Measurements from ENCODE around the gene CYP1A2. TPM values are rescaled to one million over a fixed set of nuclear protein-coding genes. Genes with fewer than 3 reads are reported as not detected.
"Not testable (repeated sequence)": the region's sequence is repeated elsewhere in the genome, so short reads cannot be mapped to it uniquely, and the experiment has no call there.

Gene CYP1A2
- polyA plus RNA-seq, 1 donor, result not detected

DNA sequence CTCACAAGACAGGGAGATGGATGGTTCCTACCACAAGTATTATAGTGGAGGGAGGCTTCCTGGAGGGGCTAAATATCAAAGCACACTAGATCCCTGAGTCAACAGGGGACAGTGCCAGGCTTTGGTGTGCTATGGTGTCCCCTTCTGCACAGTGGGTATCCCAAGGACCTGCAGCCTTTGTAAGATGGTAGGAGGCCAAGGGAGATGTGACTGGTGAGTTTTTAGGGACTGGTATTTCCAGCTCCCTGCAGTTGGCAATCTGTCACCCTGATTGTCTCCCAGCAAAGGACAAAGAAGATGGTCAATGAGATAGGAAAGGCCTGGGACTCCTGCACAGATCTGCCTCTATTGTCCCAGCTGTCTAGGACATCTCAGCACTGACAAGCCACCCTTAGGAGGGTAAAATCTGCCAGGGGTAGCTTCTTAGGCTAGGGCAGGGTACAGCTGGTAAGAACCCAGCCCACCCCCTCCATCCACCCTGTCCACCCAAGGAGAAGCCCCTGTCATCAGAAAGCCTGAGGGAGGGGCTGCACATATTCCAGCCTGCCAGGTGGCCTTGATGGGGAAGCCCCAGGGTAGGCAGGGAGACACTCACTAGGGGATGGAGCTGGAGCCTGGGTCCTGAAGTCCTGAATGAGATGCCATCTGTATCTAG is 23.9 kb upstream of the CYP1A2 start:
- Histone ChIP-seq H3K27me3 (ENCODE audit: control insufficient read depth, insufficient read depth, low read length) (peaks cover 51% of the 10 kb centered on the region), H3K4me1 (ENCODE audit: control insufficient read depth, insufficient read depth, low read length) (peaks cover 8% of the 10 kb centered on the region), H3K36me3 (ENCODE audit: control insufficient read depth, insufficient read depth, low read length) (no peaks in the 10 kb centered on the region), H3K27ac (ENCODE audit: low read length) (no peak overlapping the region), H3K4me3 (ENCODE audit: low read length) (no peak overlapping the region), H3K9me3 (ENCODE audit: control insufficient read depth, low read depth, low read length) (no peaks in the 10 kb centered on the region)
- no peak for DNase-seq

DNA sequence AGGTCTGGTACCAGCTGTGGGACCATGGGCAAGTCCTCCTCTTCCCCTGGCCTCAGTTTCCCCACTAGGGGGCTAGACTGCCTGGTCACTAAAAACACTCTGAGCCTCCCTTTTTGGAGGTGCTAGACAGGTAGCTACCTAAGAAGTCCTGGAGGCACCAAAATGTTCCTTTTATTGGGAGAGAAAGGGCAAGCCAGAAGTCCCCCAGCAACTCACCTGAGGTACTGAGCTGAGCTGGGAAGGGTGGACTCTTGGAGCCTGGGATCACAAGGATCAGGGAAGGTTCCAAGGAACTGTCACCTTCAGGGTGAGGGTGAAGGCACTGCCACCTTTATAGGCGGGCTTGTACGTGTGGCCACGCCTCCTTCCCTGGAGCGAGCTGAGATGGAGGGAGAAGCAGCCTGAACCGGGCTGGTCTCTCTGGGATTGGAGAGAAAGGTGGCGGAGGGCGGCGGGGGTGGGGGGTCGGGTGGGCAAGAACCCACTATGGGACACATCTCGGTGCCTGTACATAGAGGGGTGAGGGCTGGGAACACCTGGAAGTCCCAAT is 23.3 kb upstream of the CYP1A2 start, which contains the start of gene CYP1A1:
CYP1A1 (minus strand) TSS at position 304 of the 550 bp plus-strand sequence. CDS start 2,431 bp downstream, outside the sequence.
- Histone ChIP-seq H3K27me3 (ENCODE audit: control insufficient read depth, insufficient read depth, low read length) (peaks cover 51% of the 10 kb centered on the region), H3K4me3 (ENCODE audit: low read length) (peak within 1 kb of the TSS; percentile 57), H3K9me3 (ENCODE audit: control insufficient read depth, low read depth, low read length) (no peaks in the 10 kb centered on the region), H3K4me1 (ENCODE audit: control insufficient read depth, insufficient read depth, low read length) (peaks cover 13% of the 10 kb centered on the region), H3K27ac (ENCODE audit: low read length) (no peak within 1 kb of the TSS), H3K36me3 (ENCODE audit: control insufficient read depth, insufficient read depth, low read length) (no peaks in the 10 kb centered on the region)
- DNase-seq, result peak; percentile 26 to 42
- no CpG with 5 or more reads among the region's 10 CpGs for WGBS (ENCODE audit: insufficient coverage, low lambda C conversion rate)

DNA sequence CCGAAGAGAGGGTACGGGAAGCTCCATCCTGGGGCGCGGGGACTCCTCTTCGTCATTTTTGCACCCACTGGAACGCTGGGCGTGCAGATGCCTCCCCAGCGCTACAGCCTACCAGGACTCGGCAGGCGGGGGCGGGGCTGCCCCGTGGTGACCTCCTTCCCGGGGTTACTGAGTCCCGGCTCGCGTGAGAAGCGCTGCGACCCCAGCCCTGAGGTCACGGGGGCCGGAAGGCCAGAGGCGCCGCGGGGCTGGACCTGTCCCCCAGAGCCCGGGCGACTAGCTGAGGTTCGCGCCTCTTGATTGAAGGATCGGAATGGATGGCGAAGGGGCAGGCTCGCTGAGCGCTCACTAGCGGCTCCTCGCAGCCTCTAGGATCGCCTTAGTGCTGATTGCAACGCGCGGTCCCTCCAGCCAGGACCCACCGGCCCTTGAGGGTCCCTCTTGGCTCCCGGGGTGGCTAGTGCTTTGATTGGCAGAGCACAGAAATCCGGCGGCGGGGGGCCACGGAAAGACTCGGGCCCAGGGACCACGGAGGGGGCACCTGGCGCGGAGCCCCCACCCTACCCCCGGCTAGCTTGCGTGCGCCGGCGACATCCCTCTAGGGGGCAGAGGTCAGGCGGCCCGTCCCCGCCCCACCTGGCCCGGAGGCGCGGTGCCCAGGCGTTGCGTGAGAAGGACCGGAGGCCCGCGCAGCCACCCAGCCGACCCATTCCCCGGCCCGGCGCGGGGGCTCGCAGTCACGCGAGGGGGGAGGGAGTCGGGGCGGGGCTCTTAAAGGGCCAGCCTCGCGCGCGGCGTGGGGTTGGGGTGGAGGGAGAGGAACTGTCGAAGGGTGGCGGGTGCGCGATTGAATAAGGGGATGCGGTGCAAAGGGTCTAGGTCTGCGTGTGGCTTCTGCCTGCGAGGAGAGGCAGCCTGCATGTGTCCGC is 22.5 kb upstream of the CYP1A2 start:
- no CpG with 5 or more reads among the region's 86 CpGs for WGBS (ENCODE audit: insufficient coverage, low lambda C conversion rate)
- H3K9me3 ChIP-seq (ENCODE audit: control insufficient read depth, low read depth, low read length), result no peaks in the 10 kb centered on the region
- no peak overlapping the region for H3K27ac ChIP-seq (ENCODE audit: low read length)
- peaks cover 51% of the 10 kb centered on the region for H3K27me3 ChIP-seq (ENCODE audit: control insufficient read depth, insufficient read depth, low read length)
- H3K36me3 ChIP-seq (ENCODE audit: control insufficient read depth, insufficient read depth, low read length), result no peaks in the 10 kb centered on the region
- DNase-seq, result peak in 1 of 2 donors; percentile 52
- peak overlapping the region; percentile 57 for H3K4me3 ChIP-seq (ENCODE audit: low read length)
- peaks cover 18% of the 10 kb centered on the region for H3K4me1 ChIP-seq (ENCODE audit: control insufficient read depth, insufficient read depth, low read length)

DNA sequence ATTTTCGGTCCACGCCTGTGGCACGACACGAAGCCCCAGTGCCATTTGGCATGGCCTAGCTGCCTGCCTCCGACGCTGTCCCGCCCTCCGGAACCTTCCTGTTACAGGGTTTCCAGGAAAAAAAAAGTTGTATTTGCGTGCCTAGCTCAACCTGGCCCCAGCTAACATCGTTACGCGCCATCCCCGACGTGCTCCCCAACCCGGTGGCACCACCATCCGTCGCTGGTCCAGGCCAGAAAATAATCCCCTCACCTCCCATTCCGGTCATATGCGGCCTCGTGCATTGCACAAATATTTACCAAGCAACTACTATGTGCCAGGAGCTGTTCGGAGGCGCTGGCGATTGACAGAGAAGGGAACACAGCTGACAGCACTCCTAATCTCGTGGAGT is 21.9 kb upstream of the CYP1A2 start:
- Histone ChIP-seq H3K27me3 (ENCODE audit: control insufficient read depth, insufficient read depth, low read length) (peaks cover 48% of the 10 kb centered on the region), H3K9me3 (ENCODE audit: control insufficient read depth, low read depth, low read length) (no peaks in the 10 kb centered on the region), H3K36me3 (ENCODE audit: control insufficient read depth, insufficient read depth, low read length) (no peaks in the 10 kb centered on the region), H3K4me1 (ENCODE audit: control insufficient read depth, insufficient read depth, low read length) (peaks cover 23% of the 10 kb centered on the region), H3K27ac (ENCODE audit: low read length) (no peak overlapping the region), H3K4me3 (ENCODE audit: low read length) (peak overlapping the region; percentile 57)
- 80% methylated on average over 1 of the region's 24 CpGs for WGBS (ENCODE audit: insufficient coverage, low lambda C conversion rate)
- peak in 1 of 2 donors; percentile 18 for DNase-seq

DNA sequence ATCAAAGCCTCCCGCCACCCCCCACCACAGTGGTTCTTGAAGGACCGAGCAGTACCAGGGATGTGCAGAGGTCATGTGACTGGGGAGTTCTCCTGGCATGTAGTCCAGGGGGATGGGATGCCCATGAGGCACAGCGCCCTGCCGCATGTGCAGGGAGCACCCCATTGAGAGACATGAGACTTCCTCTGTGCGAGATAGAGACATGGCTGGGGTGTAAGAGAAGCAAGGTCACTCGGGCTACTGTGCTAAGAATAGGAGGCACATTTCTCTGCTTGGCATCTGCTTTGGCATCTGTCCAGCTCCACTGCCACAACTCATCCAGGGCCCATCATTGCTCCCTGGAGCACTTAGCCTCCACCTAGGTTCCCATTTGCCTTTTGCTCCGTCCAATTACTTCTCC is 20.9 kb upstream of the CYP1A2 start:
- no peaks in the 10 kb centered on the region for H3K36me3 ChIP-seq (ENCODE audit: control insufficient read depth, insufficient read depth, low read length)
- no peak overlapping the region for H3K4me3 ChIP-seq (ENCODE audit: low read length)
- no peaks in the 10 kb centered on the region for H3K9me3 ChIP-seq (ENCODE audit: control insufficient read depth, low read depth, low read length)
- peaks cover 47% of the 10 kb centered on the region for H3K27me3 ChIP-seq (ENCODE audit: control insufficient read depth, insufficient read depth, low read length)
- no peak for DNase-seq
- H3K4me1 ChIP-seq (ENCODE audit: control insufficient read depth, insufficient read depth, low read length), result peaks cover 23% of the 10 kb centered on the region
- no peak overlapping the region for H3K27ac ChIP-seq (ENCODE audit: low read length)
- WGBS (ENCODE audit: insufficient coverage, low lambda C conversion rate), result 90% methylated on average over 2 of the region's 7 CpGs

DNA sequence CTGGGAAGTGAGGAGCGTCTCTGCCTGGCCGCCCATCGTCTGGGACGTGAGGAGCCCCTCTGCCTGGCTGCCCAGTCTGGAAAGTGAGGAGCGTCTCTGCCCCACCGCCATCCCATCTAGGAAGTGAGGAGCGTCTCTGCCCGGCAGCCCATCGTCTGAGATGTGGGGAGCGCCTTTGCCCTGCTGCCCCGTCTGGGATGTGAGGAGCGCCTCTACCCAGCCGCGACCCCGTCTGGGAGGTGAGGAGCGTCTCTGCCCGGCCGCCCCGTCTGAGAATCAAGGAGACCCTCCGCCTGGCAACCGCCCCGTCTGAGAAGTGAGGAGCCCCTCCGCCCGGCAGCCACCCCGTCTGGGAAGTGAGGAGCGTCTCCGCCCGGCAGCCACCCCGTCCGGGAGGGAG is 19.9 kb upstream of the CYP1A2 start:
- Histone ChIP-seq H3K4me1 (ENCODE audit: control insufficient read depth, insufficient read depth, low read length) (peaks cover 23% of the 10 kb centered on the region), H3K27me3 (ENCODE audit: control insufficient read depth, insufficient read depth, low read length) (peaks cover 47% of the 10 kb centered on the region)
- not testable (repeated sequence) for DNase-seq; H3K4me3 ChIP-seq (ENCODE audit: low read length); H3K36me3 ChIP-seq (ENCODE audit: control insufficient read depth, insufficient read depth, low read length); H3K27ac ChIP-seq (ENCODE audit: low read length); H3K9me3 ChIP-seq (ENCODE audit: control insufficient read depth, low read depth, low read length)
- no CpG with 5 or more reads among the region's 30 CpGs for WGBS (ENCODE audit: insufficient coverage, low lambda C conversion rate)

DNA sequence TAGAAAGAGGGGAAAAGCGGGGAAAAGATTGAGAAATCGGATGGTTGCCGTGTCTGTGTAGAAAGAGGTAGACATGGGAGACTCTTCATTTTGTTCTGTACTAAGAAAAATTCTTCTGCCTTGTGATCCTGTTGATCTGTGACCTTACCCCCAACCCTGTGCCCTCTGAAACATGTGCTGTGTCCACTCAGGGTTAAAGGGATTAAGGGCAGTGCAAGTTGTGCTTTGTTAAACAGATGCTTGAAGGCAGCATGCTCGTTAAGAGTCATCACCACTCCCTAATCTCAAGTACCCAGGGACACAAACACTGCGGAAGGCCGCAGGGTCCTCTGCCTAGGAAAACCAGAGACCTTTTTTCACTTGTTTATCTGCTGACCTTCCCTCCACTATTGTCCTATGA is 19.3 kb upstream of the CYP1A2 start:
- H3K4me1 ChIP-seq (ENCODE audit: control insufficient read depth, insufficient read depth, low read length), result peaks cover 23% of the 10 kb centered on the region
- WGBS (ENCODE audit: insufficient coverage, low lambda C conversion rate), result no CpG with 5 or more reads among the region's 6 CpGs
- H3K27me3 ChIP-seq (ENCODE audit: control insufficient read depth, insufficient read depth, low read length), result peaks cover 48% of the 10 kb centered on the region
- DNase-seq; H3K9me3 ChIP-seq (ENCODE audit: control insufficient read depth, low read depth, low read length); H3K36me3 ChIP-seq (ENCODE audit: control insufficient read depth, insufficient read depth, low read length); H3K4me3 ChIP-seq (ENCODE audit: low read length); H3K27ac ChIP-seq (ENCODE audit: low read length): not testable (repeated sequence)

DNA sequence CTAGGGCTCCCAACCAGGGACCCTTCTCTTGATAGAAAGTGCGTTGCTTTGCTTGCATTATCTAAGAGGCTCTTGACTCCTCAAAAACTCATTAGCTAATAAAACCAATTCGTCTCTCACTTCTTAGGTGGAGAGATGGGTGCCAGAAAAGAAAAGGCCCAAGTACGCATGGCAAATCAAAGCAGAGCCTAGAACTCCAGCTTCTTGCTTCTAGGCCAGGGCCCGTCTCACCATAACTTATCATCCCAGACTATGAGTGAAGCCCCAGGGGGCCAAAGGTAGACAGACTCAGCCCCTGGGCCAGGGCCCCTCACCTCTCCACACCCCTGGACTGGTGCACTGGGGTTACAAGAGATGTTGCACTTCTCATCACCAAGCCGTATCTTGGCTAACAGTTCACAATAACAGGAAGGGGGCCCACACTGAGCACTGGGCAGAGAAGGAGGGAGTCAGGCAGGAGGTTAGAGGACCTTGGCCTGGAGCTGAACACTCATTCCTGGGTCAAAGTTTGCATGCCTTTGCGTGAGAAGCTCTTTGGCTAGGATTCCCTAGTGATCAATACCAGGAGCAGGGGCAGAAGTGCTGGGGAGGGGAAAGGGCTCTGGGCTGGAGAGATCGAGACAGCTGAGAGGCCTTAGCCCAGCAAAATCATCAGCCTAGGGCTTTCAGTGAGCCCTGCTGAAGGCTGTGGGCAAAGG is 17.9 kb upstream of the CYP1A2 start:
- Histone ChIP-seq H3K27me3 (ENCODE audit: control insufficient read depth, insufficient read depth, low read length) (peaks cover 35% of the 10 kb centered on the region), H3K4me3 (ENCODE audit: low read length) (no peak overlapping the region), H3K9me3 (ENCODE audit: control insufficient read depth, low read depth, low read length) (no peaks in the 10 kb centered on the region), H3K36me3 (ENCODE audit: control insufficient read depth, insufficient read depth, low read length) (no peaks in the 10 kb centered on the region), H3K4me1 (ENCODE audit: control insufficient read depth, insufficient read depth, low read length) (peaks cover 23% of the 10 kb centered on the region), H3K27ac (ENCODE audit: low read length) (peak overlapping the region; percentile 58)
- no CpG with 5 or more reads among the region's 7 CpGs for WGBS (ENCODE audit: insufficient coverage, low lambda C conversion rate)
- peak; percentile 61 to 88 for DNase-seq

DNA sequence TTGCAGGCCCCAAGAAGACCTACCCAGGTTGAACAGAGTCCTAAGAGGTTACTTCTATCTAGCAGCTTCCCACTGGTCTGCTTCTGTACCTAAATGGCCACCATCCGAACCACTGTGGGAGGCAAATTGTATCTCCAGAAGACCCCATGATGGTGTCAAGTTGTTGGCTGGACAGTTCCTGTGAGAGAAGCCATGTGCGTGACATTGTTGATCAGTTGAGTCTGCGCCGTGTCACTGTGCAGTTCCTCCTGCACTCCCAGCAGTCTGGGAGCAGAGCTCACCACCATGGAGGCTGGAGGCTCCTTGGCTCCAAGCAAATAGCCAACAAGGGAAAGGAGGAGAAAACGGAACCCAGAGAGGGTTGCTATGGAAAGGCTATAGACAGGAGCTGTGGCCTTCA is 15.8 kb upstream of the CYP1A2 start:
- Histone ChIP-seq H3K36me3 (ENCODE audit: control insufficient read depth, insufficient read depth, low read length) (no peaks in the 10 kb centered on the region), H3K4me1 (ENCODE audit: control insufficient read depth, insufficient read depth, low read length) (peaks cover 15% of the 10 kb centered on the region), H3K4me3 (ENCODE audit: low read length) (no peak overlapping the region), H3K9me3 (ENCODE audit: control insufficient read depth, low read depth, low read length) (no peaks in the 10 kb centered on the region), H3K27ac (ENCODE audit: low read length) (no peak overlapping the region), H3K27me3 (ENCODE audit: control insufficient read depth, insufficient read depth, low read length) (peaks cover 19% of the 10 kb centered on the region)
- WGBS (ENCODE audit: insufficient coverage, low lambda C conversion rate), result no CpG with 5 or more reads among the region's 5 CpGs
- DNase-seq, result no peak

DNA sequence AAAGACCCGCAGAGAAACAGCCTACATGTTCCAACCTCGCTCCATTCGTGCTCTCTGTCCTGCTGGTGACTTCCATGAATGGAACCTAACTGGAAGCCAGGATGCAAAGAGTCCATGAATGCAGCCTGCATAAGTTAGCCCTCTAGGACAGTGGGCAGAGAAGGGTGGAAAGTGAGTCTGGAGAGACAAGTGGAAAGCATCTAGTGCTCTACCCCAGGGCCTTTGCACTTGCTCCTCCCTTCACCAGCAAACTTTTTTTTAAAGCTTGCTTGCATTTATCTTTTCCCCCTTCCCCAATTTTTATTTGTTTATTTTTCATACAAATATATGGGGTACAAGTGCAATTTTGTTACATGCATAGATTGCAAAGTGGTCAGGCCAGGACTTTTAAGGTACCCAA is 15.4 kb upstream of the CYP1A2 start:
- DNase-seq, result no peak
- Histone ChIP-seq H3K4me3 (ENCODE audit: low read length) (no peak overlapping the region), H3K36me3 (ENCODE audit: control insufficient read depth, insufficient read depth, low read length) (no peaks in the 10 kb centered on the region), H3K9me3 (ENCODE audit: control insufficient read depth, low read depth, low read length) (no peaks in the 10 kb centered on the region), H3K27ac (ENCODE audit: low read length) (no peak overlapping the region), H3K4me1 (ENCODE audit: control insufficient read depth, insufficient read depth, low read length) (peaks cover 15% of the 10 kb centered on the region), H3K27me3 (ENCODE audit: control insufficient read depth, insufficient read depth, low read length) (peaks cover 17% of the 10 kb centered on the region)
- WGBS (ENCODE audit: insufficient coverage, low lambda C conversion rate), result no CpG with 5 or more reads among the region's 3 CpGs
